ENCODE data around the gene ITGA5. TPM values are rescaled to one million over a fixed set of nuclear protein-coding genes. Genes with fewer than 3 reads are reported as not detected.
A peak's percentile ranks its signal among the peaks of the same experiment; 100 is the strongest.

Gene ITGA5
- total and polyA plus RNA-seq, 9 donors, result 32.6 to 100.0 (median 41.5) TPM

- Histone ChIP-seq H3K9me3 (no peaks in the 10 kb centered on the region), H3K27me3 (no peaks in the 10 kb centered on the region), H3K4me3 (no peak overlapping the region), H3K4me1 (ENCODE audit: insufficient read depth) (no peaks in the 10 kb centered on the region), H3K27ac (no peak overlapping the region), H3K36me3 (no peaks in the 10 kb centered on the region)
- DNase-seq, result no peak
- intact Hi-C loops (cut with DNase I), result no loop called here
- TF ChIP-seq CTCF (IDR thresholded peaks at IDR 0.05) (no peak), EP300 (IDR thresholded peaks at IDR 0.05) (no peak), POLR2A (IDR thresholded peaks at IDR 0.05) (no peak)
- 53 to 64% (median 55%) methylated on average over 5 of the region's 5 CpGs for WGBS, 3 donors
Measured at GRCh38 chr12:54407183-54407905, 11.7 kb downstream of the ITGA5 start.

GRCh38 chr12:54405573-54405972, 13.5 kb downstream of the ITGA5 start:
- intact Hi-C loops (cut with DNase I), result no loop called here
- TF ChIP-seq EP300 (IDR thresholded peaks at IDR 0.05), result no peak
- TF ChIP-seq CTCF (IDR thresholded peaks at IDR 0.05), result no peak
- TF ChIP-seq POLR2A (IDR thresholded peaks at IDR 0.05), result no peak
- no peak for DNase-seq
- Histone ChIP-seq H3K27me3 (no peaks in the 10 kb centered on the region), H3K27ac (no peak overlapping the region), H3K4me3 (no peak overlapping the region), H3K4me1 (ENCODE audit: insufficient read depth) (no peaks in the 10 kb centered on the region), H3K9me3 (no peaks in the 10 kb centered on the region), H3K36me3 (no peaks in the 10 kb centered on the region)
- 94 to 95% (median 94%) methylated on average over 7 of the region's 7 CpGs for WGBS, 3 donors

- Histone ChIP-seq H3K4me3 (no peak overlapping the region), H3K9me3 (no peaks in the 10 kb centered on the region), H3K36me3 (no peaks in the 10 kb centered on the region), H3K27ac (no peak overlapping the region), H3K4me1 (ENCODE audit: insufficient read depth) (no peaks in the 10 kb centered on the region), H3K27me3 (no peaks in the 10 kb centered on the region)
- 89 to 94% (median 90%) methylated on average over 3 to 10 of the region's 10 CpGs for WGBS, 3 donors
- no peak for TF ChIP-seq POLR2A (IDR thresholded peaks at IDR 0.05)
- no peak for TF ChIP-seq EP300 (IDR thresholded peaks at IDR 0.05)
- TF ChIP-seq CTCF (IDR thresholded peaks at IDR 0.05), result no peak
- intact Hi-C loops (cut with DNase I), result no loop called here
- no peak for DNase-seq
Measured at GRCh38 chr12:54405106-54405505, 14.0 kb downstream of the ITGA5 start.

- H3K4me3 ChIP-seq, result no peak overlapping the region
- TF ChIP-seq CTCF (IDR thresholded peaks at IDR 0.05), result peak; percentile 73 to 77 (median 74)
- no peak for TF ChIP-seq EP300 (IDR thresholded peaks at IDR 0.05)
- no peaks in the 10 kb centered on the region for H3K36me3 ChIP-seq
- WGBS, 3 donors, result 64 to 70% (median 66%) methylated on average over 11 of the region's 11 CpGs
- no peaks in the 10 kb centered on the region for H3K27me3 ChIP-seq
- peak overlapping the region in 1 of 2 donors; percentile 19 for H3K27ac ChIP-seq
- intact Hi-C loops (cut with DNase I), result loop anchor here in 2 of 4 donors (5.0 kb wide), 2 partner anchors 33 to 38 kb away; no protein-coding TSS in a partner anchor
- no peaks in the 10 kb centered on the region for H3K4me1 ChIP-seq (ENCODE audit: insufficient read depth)
- peak in 4 of 5 donors; percentile 55 to 70 (median 60) for DNase-seq
- H3K9me3 ChIP-seq, result no peaks in the 10 kb centered on the region
Measured at GRCh38 chr12:54404061-54405004, 14.7 kb downstream of the ITGA5 start.
